HepG2 (cell line): ENCODE results near the gene NSMCE1. TPM values are rescaled to one million over a fixed set of nuclear protein-coding genes. Genes with fewer than 3 reads are reported as not detected.

ENCODE experiments used
- AGO2 ChIP-seq: fragments of 200-400 bp; formaldehyde crosslinking; optimal IDR thresholded peaks from 2 replicates; pipeline ENCODE3; 2017; ENCODE audit warnings: mild to moderate bottlenecking, low read depth, low read length, moderate library complexity
- GPN1 ChIP-seq: sonication (generic); formaldehyde crosslinking; IDR thresholded peaks from 2 replicates; pipeline ENCODE4 v1.5.1; 2020; ENCODE audit warnings: missing genetic modification reagents, borderline replicate concordance
- HMG20A ChIP-seq: IDR thresholded peaks from 2 replicates; pipeline ENCODE4 v1.6.1; 2016; ENCODE audit warnings: borderline replicate concordance
- KMT2B ChIP-seq: IDR thresholded peaks from 2 replicates; pipeline ENCODE4 v1.6.1; 2016; ENCODE audit warnings: missing genetic modification reagents, missing compliant biosample characterization
- MIXL1 ChIP-seq: IDR thresholded peaks from 2 replicates; pipeline ENCODE4 v1.6.1; 2016
- MYC ChIP-seq: sonication (generic); formaldehyde crosslinking; IDR thresholded peaks from 2 replicates; pipeline ENCODE4 v1.9.0; 2021; ENCODE audit warnings: missing genetic modification reagents, borderline replicate concordance
- NFYB ChIP-seq: sonication (generic); formaldehyde crosslinking; IDR thresholded peaks from 2 replicates; pipeline ENCODE4 v1.4.0; 2020; ENCODE audit warnings: missing genetic modification reagents
- RFXANK ChIP-seq: IDR thresholded peaks from 2 replicates; pipeline ENCODE4 v1.6.1; 2016
- ZFAT ChIP-seq: sonication (generic); formaldehyde crosslinking; conservative IDR thresholded peaks from 2 replicates; pipeline ENCODE4 v1.8.1; 2023; ENCODE audit warnings: missing genetic modification reagents, inconsistent platforms
- ZNF225 ChIP-seq: sonication (generic); formaldehyde crosslinking; IDR thresholded peaks from 2 replicates; pipeline ENCODE4 v1.4.0; 2020; ENCODE audit warnings: mild to moderate bottlenecking, missing genetic modification reagents
- ZNF496 ChIP-seq: sonication (generic); formaldehyde crosslinking; IDR thresholded peaks from 2 replicates; pipeline ENCODE4 v1.8.1; 2023; ENCODE audit warnings: mild to moderate bottlenecking, moderate library complexity, missing genetic modification reagents; ENCODE audit not compliant: insufficient replicate concordance
- ZNF644 ChIP-seq: IDR thresholded peaks from 2 replicates; pipeline ENCODE4 v1.6.1; 2016; ENCODE audit warnings: low read depth
- ZNF660 ChIP-seq: sonication (generic); formaldehyde crosslinking; IDR thresholded peaks from 2 replicates; pipeline ENCODE4 v1.5.1; 2020; ENCODE audit warnings: mild to moderate bottlenecking, low read depth, missing genetic modification reagents, borderline replicate concordance
- ZNF709 ChIP-seq: sonication (generic); formaldehyde crosslinking; IDR thresholded peaks from 2 replicates; pipeline ENCODE4 v1.5.0; 2020; ENCODE audit warnings: mild to moderate bottlenecking, missing genetic modification reagents
- ZNF816 ChIP-seq: sonication (generic); formaldehyde crosslinking; IDR thresholded peaks from 2 replicates; pipeline ENCODE4 v1.8.0; 2022; ENCODE audit warnings: missing genetic modification reagents, mild to moderate bottlenecking, borderline replicate concordance
- ZZZ3 ChIP-seq: sonication (generic); formaldehyde crosslinking; IDR thresholded peaks from 2 replicates; pipeline ENCODE4 v1.4.0; 2020; ENCODE audit warnings: missing genetic modification reagents, mild to moderate bottlenecking, borderline replicate concordance
- polyA plus RNA-seq, 8 experiments: library from polyadenylated mRNA; depleted of rRNA in 3 of 8; stranded (reverse) in 7 of 8; unstranded in 1 of 8; fragments of >200 nt; fragmentation: Illumina TruSeq in 4 of 8; extraction: Trizol in 4 of 8; gene quantifications; 2 replicates each; pipeline versions ENCODE4 v1.2.1 to v1.2.3, GENCODE V29; 2011 to 2016; ENCODE audit warnings: low read depth in 4 of 8, missing spikeins in 1 of 8, mixed read lengths in 1 of 8; ENCODE audit not compliant: insufficient read depth in 1 of 8
- total RNA-seq, 5 experiments: library from RNA; depleted of rRNA; stranded (reverse); fragments of >200 nt; fragmentation: Illumina TruSeq; extraction: Trizol; gene quantifications; 2 replicates each; pipeline ENCODE4 v1.2.3, GENCODE V29; 2016; ENCODE audit warnings: low read depth in 1 of 5
- TF ChIP-seq, protein P1 (sequence below): IDR thresholded peaks from 2 replicates; pipeline ENCODE4 v1.6.1; 2016; ENCODE audit warnings: mild to moderate bottlenecking
- TF ChIP-seq, protein P2 (sequence below): sonication (generic); formaldehyde crosslinking; IDR thresholded peaks from 2 replicates; pipeline ENCODE4 v1.8.1; 2022; ENCODE audit warnings: low read depth, mild to moderate bottlenecking, missing genetic modification reagents
- TF ChIP-seq, protein P3 (sequence below): sonication (generic); formaldehyde crosslinking; IDR thresholded peaks from 2 replicates; pipeline ENCODE4 v1.5.1; 2020; ENCODE audit warnings: missing genetic modification reagents, mild to moderate bottlenecking, borderline replicate concordance
- TF ChIP-seq, protein P4 (sequence below), 2 experiments: fragments of 450-650 bp in 1 of 2; sonication (generic) in 1 of 2; formaldehyde crosslinking; IDR thresholded peaks; 2 replicates each; pipeline versions ENCODE4 v1.5.0 to v1.8.0; 2020 to 2022; ENCODE audit warnings: mild to moderate bottlenecking in 1 of 2, missing genetic modification reagents in 1 of 2
- TF ChIP-seq, protein P5 (sequence below): sonication (generic); formaldehyde crosslinking; IDR thresholded peaks from 2 replicates; pipeline ENCODE4 v1.8.0; 2022; ENCODE audit warnings: mild to moderate bottlenecking, missing genetic modification reagents, moderate library complexity

Gene NSMCE1
- total and polyA plus RNA-seq, 2 of the 13 experiments (the other 11 are each of a cell fraction or from before 2014, with no cell fraction given) = 42.7 to 52.9 TPM

DNA sequence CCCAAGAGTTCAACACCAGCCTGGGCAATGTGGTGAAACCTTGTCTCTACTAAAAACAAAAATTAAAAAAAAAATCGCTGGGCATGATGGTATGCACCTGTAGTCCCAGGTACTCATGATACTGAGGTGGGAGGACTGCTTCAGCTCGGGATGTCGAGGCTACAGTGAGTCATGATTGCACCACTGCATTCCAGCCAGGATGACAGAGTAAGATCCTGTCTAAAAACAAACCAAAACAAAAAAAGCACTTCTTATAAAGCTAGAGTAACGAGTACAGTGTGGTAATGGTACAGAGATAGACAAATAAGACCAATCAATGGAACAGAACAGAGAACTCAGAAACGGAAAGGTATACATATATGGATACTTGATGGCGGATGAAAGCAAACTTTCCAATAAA lies 4.4 kb downstream of the NSMCE1 start (continued):
- TF ChIP-seq, protein P1, sequence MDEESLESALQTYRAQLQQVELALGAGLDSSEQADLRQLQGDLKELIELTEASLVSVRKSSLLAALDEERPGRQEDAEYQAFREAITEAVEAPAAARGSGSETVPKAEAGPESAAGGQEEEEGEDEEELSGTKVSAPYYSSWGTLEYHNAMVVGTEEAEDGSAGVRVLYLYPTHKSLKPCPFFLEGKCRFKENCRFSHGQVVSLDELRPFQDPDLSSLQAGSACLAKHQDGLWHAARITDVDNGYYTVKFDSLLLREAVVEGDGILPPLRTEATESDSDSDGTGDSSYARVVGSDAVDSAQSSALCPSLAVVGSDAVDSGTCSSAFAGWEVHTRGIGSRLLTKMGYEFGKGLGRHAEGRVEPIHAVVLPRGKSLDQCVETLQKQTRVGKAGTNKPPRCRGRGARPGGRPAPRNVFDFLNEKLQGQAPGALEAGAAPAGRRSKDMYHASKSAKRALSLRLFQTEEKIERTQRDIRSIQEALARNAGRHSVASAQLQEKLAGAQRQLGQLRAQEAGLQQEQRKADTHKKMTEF (CRISPR knock-in tag) = peak; percentile 59; the same call in 1 of the 2 replicates
- TF ChIP-seq, protein P2, sequence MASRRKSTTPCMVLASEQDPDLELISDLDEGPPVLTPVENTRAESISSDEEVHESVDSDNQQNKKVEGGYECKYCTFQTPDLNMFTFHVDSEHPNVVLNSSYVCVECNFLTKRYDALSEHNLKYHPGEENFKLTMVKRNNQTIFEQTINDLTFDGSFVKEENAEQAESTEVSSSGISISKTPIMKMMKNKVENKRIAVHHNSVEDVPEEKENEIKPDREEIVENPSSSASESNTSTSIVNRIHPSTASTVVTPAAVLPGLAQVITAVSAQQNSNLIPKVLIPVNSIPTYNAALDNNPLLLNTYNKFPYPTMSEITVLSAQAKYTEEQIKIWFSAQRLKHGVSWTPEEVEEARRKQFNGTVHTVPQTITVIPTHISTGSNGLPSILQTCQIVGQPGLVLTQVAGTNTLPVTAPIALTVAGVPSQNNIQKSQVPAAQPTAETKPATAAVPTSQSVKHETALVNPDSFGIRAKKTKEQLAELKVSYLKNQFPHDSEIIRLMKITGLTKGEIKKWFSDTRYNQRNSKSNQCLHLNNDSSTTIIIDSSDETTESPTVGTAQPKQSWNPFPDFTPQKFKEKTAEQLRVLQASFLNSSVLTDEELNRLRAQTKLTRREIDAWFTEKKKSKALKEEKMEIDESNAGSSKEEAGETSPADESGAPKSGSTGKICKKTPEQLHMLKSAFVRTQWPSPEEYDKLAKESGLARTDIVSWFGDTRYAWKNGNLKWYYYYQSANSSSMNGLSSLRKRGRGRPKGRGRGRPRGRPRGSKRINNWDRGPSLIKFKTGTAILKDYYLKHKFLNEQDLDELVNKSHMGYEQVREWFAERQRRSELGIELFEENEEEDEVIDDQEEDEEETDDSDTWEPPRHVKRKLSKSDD (CRISPR knock-in tag) = no peak
- TF ChIP-seq RFXANK = no peak
- TF ChIP-seq ZNF709 (CRISPR knock-in tag) = no peak
- TF ChIP-seq, protein P3, sequence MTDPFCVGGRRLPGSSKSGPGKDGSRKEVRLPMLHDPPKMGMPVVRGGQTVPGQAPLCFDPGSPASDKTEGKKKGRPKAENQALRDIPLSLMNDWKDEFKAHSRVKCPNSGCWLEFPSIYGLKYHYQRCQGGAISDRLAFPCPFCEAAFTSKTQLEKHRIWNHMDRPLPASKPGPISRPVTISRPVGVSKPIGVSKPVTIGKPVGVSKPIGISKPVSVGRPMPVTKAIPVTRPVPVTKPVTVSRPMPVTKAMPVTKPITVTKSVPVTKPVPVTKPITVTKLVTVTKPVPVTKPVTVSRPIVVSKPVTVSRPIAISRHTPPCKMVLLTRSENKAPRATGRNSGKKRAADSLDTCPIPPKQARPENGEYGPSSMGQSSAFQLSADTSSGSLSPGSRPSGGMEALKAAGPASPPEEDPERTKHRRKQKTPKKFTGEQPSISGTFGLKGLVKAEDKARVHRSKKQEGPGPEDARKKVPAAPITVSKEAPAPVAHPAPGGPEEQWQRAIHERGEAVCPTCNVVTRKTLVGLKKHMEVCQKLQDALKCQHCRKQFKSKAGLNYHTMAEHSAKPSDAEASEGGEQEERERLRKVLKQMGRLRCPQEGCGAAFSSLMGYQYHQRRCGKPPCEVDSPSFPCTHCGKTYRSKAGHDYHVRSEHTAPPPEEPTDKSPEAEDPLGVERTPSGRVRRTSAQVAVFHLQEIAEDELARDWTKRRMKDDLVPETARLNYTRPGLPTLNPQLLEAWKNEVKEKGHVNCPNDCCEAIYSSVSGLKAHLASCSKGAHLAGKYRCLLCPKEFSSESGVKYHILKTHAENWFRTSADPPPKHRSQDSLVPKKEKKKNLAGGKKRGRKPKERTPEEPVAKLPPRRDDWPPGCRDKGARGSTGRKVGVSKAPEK (CRISPR knock-in tag) = no peak
- no peak for TF ChIP-seq GPN1
- peak; percentile 34; the same call in 1 of the 2 replicates for TF ChIP-seq KMT2B
- TF ChIP-seq MIXL1 (CRISPR knock-in tag) = no peak
- TF ChIP-seq, protein P4, sequence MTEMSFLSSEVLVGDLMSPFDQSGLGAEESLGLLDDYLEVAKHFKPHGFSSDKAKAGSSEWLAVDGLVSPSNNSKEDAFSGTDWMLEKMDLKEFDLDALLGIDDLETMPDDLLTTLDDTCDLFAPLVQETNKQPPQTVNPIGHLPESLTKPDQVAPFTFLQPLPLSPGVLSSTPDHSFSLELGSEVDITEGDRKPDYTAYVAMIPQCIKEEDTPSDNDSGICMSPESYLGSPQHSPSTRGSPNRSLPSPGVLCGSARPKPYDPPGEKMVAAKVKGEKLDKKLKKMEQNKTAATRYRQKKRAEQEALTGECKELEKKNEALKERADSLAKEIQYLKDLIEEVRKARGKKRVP (CRISPR knock-in tag; IDR thresholded peaks at IDR 0.05) = peak in 1 of 2 experiments; percentile 89; a peak in 2 of 4 replicates
- TF ChIP-seq ZNF660 = no peak
- TF ChIP-seq, protein P5, sequence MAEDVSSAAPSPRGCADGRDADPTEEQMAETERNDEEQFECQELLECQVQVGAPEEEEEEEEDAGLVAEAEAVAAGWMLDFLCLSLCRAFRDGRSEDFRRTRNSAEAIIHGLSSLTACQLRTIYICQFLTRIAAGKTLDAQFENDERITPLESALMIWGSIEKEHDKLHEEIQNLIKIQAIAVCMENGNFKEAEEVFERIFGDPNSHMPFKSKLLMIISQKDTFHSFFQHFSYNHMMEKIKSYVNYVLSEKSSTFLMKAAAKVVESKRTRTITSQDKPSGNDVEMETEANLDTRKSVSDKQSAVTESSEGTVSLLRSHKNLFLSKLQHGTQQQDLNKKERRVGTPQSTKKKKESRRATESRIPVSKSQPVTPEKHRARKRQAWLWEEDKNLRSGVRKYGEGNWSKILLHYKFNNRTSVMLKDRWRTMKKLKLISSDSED = no peak
- no peak for TF ChIP-seq ZNF816 (CRISPR knock-in tag)
- no peak for TF ChIP-seq AGO2
- TF ChIP-seq HMG20A (CRISPR knock-in tag) = peak; percentile 72
- no peak for TF ChIP-seq ZFAT (CRISPR knock-in tag)
- no peak for TF ChIP-seq ZNF496
- TF ChIP-seq ZNF225 = no peak
- no peak for TF ChIP-seq ZZZ3 (CRISPR knock-in tag)
- no peak for TF ChIP-seq NFYB (CRISPR knock-in tag)
- TF ChIP-seq MYC = no peak
- TF ChIP-seq ZNF644 (CRISPR knock-in tag) = 0 out of 2 replicates have a peak, but pooled peaks have one; percentile 33
